ENCODE measurements around the gene REEP1.

The REEP1 gene

GRCh38 chr2:86224645-86225355 lies 112.6 kb downstream of the REEP1 start:
- no peak for TF ChIP-seq POU2F2 (IDR thresholded peaks at IDR 0.05; ENCODE audit: low read depth, low read length)
- no peak for TF ChIP-seq POLR2AphosphoS5 (IDR thresholded peaks at IDR 0.05; ENCODE audit: low read depth, low read length)
- TF ChIP-seq POLR2A (IDR thresholded peaks at IDR 0.05; ENCODE audit: low read depth, low read length): no peak
- no peak for TF ChIP-seq SPI1 (IDR thresholded peaks at IDR 0.05; ENCODE audit: low read depth, low read length)
- TF ChIP-seq TAF1 (IDR thresholded peaks at IDR 0.05; ENCODE audit: low read depth, low read length): no peak
- TF ChIP-seq PAX5 (IDR thresholded peaks at IDR 0.05; ENCODE audit: insufficient read depth, low read length, severe bottlenecking): no peak
- FAIRE-seq (peak; percentile 48), DNase-seq (ENCODE audit: insufficient read length, low spot score) (no peak)

- TF ChIP-seq SPI1 (IDR thresholded peaks at IDR 0.05; ENCODE audit: low read depth, low read length) (no peak), TAF1 (IDR thresholded peaks at IDR 0.05; ENCODE audit: low read depth, low read length) (no peak), POU2F2 (IDR thresholded peaks at IDR 0.05; ENCODE audit: low read depth, low read length) (no peak), POLR2A (IDR thresholded peaks at IDR 0.05; ENCODE audit: low read depth, low read length) (no peak), POLR2AphosphoS5 (IDR thresholded peaks at IDR 0.05; ENCODE audit: low read depth, low read length) (no peak), PAX5 (IDR thresholded peaks at IDR 0.05; ENCODE audit: insufficient read depth, low read length, severe bottlenecking) (no peak)
- peak; percentile 23 for FAIRE-seq
- DNase-seq (ENCODE audit: insufficient read length, low spot score): no peak
Measured at GRCh38 chr2:86223927-86224560, 113.4 kb downstream of the REEP1 start.

- FAIRE-seq: no peak
- TF ChIP-seq POLR2A (IDR thresholded peaks at IDR 0.05; ENCODE audit: low read depth, low read length) (no peak), SPI1 (IDR thresholded peaks at IDR 0.05; ENCODE audit: low read depth, low read length) (no peak), PAX5 (IDR thresholded peaks at IDR 0.05; ENCODE audit: insufficient read depth, low read length, severe bottlenecking) (no peak), TAF1 (IDR thresholded peaks at IDR 0.05; ENCODE audit: low read depth, low read length) (no peak), POLR2AphosphoS5 (IDR thresholded peaks at IDR 0.05; ENCODE audit: low read depth, low read length) (no peak), POU2F2 (IDR thresholded peaks at IDR 0.05; ENCODE audit: low read depth, low read length) (no peak)
- no peak for DNase-seq (ENCODE audit: insufficient read length, low spot score)
Measured at GRCh38 chr2:86223140-86223926, 114.1 kb downstream of the REEP1 start.

- TF ChIP-seq POLR2AphosphoS5 (IDR thresholded peaks at IDR 0.05; ENCODE audit: low read depth, low read length) (no peak), POLR2A (IDR thresholded peaks at IDR 0.05; ENCODE audit: low read depth, low read length) (no peak), PAX5 (IDR thresholded peaks at IDR 0.05; ENCODE audit: insufficient read depth, low read length, severe bottlenecking) (no peak), SPI1 (IDR thresholded peaks at IDR 0.05; ENCODE audit: low read depth, low read length) (no peak), POU2F2 (IDR thresholded peaks at IDR 0.05; ENCODE audit: low read depth, low read length) (no peak), TAF1 (IDR thresholded peaks at IDR 0.05; ENCODE audit: low read depth, low read length) (no peak)
- FAIRE-seq (peak; percentile 91), DNase-seq (ENCODE audit: insufficient read length, low spot score) (no peak)
Measured at GRCh38 chr2:86221066-86221684, 116.3 kb downstream of the REEP1 start.

- no peak for TF ChIP-seq POLR2A (IDR thresholded peaks at IDR 0.05; ENCODE audit: low read depth, low read length)
- TF ChIP-seq SPI1 (IDR thresholded peaks at IDR 0.05; ENCODE audit: low read depth, low read length): no peak
- TF ChIP-seq TAF1 (IDR thresholded peaks at IDR 0.05; ENCODE audit: low read depth, low read length): no peak
- no peak for TF ChIP-seq PAX5 (IDR thresholded peaks at IDR 0.05; ENCODE audit: insufficient read depth, low read length, severe bottlenecking)
- no peak for TF ChIP-seq POU2F2 (IDR thresholded peaks at IDR 0.05; ENCODE audit: low read depth, low read length)
- no peak for TF ChIP-seq POLR2AphosphoS5 (IDR thresholded peaks at IDR 0.05; ENCODE audit: low read depth, low read length)
- DNase-seq (ENCODE audit: insufficient read length, low spot score) (no peak), FAIRE-seq (no peak)
Measured at GRCh38 chr2:86219896-86220295, 117.5 kb downstream of the REEP1 start.

GRCh38 chr2:86218124-86218523 lies 119.3 kb downstream of the REEP1 start:
- no peak for FAIRE-seq
- TF ChIP-seq PAX5 (IDR thresholded peaks at IDR 0.05; ENCODE audit: insufficient read depth, low read length, severe bottlenecking) (no peak), POLR2AphosphoS5 (IDR thresholded peaks at IDR 0.05; ENCODE audit: low read depth, low read length) (no peak), POU2F2 (IDR thresholded peaks at IDR 0.05; ENCODE audit: low read depth, low read length) (no peak), SPI1 (IDR thresholded peaks at IDR 0.05; ENCODE audit: low read depth, low read length) (no peak), TAF1 (IDR thresholded peaks at IDR 0.05; ENCODE audit: low read depth, low read length) (no peak), POLR2A (IDR thresholded peaks at IDR 0.05; ENCODE audit: low read depth, low read length) (no peak)
- no peak for DNase-seq (ENCODE audit: insufficient read length, low spot score)

GRCh38 chr2:86216575-86217555 lies 120.6 kb downstream of the REEP1 start:
- DNase-seq (ENCODE audit: insufficient read length, low spot score) (no peak), FAIRE-seq (no peak)
- TF ChIP-seq POLR2A (IDR thresholded peaks at IDR 0.05; ENCODE audit: low read depth, low read length) (no peak), PAX5 (IDR thresholded peaks at IDR 0.05; ENCODE audit: insufficient read depth, low read length, severe bottlenecking) (no peak), POU2F2 (IDR thresholded peaks at IDR 0.05; ENCODE audit: low read depth, low read length) (no peak), TAF1 (IDR thresholded peaks at IDR 0.05; ENCODE audit: low read depth, low read length) (no peak), SPI1 (IDR thresholded peaks at IDR 0.05; ENCODE audit: low read depth, low read length) (no peak), POLR2AphosphoS5 (IDR thresholded peaks at IDR 0.05; ENCODE audit: low read depth, low read length) (no peak)

- FAIRE-seq: no peak
- DNase-seq (ENCODE audit: insufficient read length, low spot score): no peak
- TF ChIP-seq PAX5 (IDR thresholded peaks at IDR 0.05; ENCODE audit: insufficient read depth, low read length, severe bottlenecking): no peak
- TF ChIP-seq POLR2A (IDR thresholded peaks at IDR 0.05; ENCODE audit: low read depth, low read length): no peak
- no peak for TF ChIP-seq POU2F2 (IDR thresholded peaks at IDR 0.05; ENCODE audit: low read depth, low read length)
- TF ChIP-seq POLR2AphosphoS5 (IDR thresholded peaks at IDR 0.05; ENCODE audit: low read depth, low read length): no peak
- TF ChIP-seq SPI1 (IDR thresholded peaks at IDR 0.05; ENCODE audit: low read depth, low read length): no peak
- no peak for TF ChIP-seq TAF1 (IDR thresholded peaks at IDR 0.05; ENCODE audit: low read depth, low read length)
Measured at GRCh38 chr2:86214503-86214832, 123.0 kb downstream of the REEP1 start.
